Activated CD4-positive, alpha-beta T cell treated with anti-CD3 and anti-CD28 coated beads, Interleukin-2, amount 50 U/mL, for 4 hours (primary cell): ENCODE measurements around the gene FOXN1.

Source experiments
- DNase-seq, 2 experiments: peaks; one replicate each; pipeline ENCODE4 v3.0.0-alpha.2; 2020

The FOXN1 gene

DNA sequence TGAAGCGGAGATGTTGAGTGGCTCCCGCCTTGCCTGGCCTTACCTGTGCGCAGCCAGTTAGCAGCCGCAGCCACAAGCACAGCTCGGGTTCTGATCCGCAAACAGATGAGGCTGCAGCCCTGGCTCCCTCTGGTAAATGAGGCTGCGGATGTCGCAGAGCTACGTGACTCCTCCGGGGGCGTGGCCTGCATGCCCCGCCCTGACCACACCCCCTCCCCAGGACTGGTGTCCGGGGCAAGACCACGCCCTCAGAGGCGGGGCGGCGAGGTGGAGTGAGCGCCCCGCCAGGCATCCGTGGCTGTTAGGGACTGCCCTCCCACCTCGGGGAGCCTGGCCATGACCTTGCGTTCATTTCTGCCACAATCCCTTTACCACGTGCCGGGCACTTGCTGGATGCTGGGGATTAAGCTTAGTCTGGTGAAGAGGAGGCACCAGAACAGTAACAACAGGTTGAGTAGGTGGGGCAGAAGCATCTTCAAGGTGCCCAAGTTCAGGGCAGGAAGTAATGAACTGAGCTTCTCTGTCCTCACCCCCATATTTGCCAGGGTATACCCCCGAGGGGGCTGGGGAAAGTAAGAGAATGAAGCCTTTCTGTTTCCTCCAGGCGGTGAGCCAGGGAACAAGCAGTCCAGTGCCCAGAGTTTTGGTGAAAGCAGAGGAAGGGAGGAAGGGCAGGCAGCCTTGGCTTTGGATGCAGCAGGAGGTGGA, 70.8 kb downstream of the FOXN1 start, which contains the start of gene ALDOC:
Gene ALDOC (minus strand): TSS at position 138 of the 708 bp plus-strand sequence. CDS start 1,363 bp downstream, outside the sequence.
- DNase-seq: peak; percentile 96 to 97

DNA sequence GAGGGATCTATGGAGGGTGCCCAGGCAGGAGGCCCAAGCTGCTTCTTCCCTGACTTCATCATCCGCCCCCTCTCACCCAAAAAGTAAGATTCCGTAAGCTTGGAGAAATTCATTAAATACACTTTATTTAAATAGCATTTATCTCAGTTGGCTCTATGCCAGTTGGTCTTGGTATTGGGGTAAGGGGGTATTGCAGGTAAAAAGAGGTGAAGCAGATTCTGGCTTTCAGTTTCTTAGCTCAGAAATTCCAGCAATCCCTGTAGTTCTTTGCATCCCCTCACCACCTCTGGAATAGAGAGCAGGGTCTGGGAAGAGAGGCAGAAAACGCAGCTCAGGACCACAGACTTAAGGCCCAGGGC, 71.3 kb downstream of the FOXN1 start:
- no peak for DNase-seq

DNA sequence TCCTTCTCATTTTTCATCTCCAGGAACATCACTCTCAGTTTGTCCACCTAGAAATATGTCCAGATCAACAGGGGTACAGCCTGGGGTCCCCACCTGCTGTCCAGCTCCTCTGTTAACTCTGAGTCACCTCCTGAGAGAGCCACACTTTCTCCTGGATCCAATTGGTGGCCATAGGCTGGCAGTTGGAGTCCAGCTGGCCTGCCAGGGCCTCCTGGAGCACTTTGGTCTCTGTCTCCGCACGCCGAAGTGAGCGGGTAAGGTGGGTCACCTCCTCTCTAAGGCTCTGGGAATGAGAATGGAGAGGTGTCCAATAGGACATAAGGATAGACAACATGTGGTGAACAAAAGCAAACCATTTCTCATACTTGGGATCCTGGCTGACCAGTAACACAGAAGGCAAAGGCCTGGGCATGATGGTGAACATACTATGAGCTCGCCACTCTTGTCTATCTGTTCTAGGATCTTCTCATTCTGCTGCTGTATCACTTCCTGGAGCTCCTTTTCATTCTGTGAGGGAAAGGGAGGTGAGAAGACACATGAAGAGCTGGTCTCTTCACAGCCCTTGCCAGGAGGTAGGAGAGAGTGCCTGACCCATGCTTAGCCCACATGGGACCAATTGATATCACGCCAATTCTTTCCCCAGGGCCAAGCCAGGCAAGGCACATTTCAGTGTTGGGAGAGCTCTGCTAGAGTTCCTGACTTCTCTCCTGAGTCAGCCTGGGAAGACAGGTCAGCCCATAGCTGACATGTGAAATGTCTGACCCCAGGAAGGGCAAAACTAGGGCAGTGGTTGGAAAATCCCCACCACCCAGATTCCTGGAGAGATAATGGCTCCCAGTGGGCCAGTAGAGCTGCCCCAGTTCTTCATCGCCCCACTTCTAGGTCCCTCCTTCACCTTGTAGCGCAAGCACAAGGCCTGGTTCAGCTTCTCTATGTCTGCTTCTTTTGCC, 72.4 kb downstream of the FOXN1 start:
- DNase-seq: no peak

GRCh38 chr17:28579526-28579925, 73.4 kb downstream of the FOXN1 start:
- no peak for DNase-seq

- DNase-seq: no peak
Observed at GRCh38 chr17:28580959-28581358, 74.8 kb downstream of the FOXN1 start.

DNA sequence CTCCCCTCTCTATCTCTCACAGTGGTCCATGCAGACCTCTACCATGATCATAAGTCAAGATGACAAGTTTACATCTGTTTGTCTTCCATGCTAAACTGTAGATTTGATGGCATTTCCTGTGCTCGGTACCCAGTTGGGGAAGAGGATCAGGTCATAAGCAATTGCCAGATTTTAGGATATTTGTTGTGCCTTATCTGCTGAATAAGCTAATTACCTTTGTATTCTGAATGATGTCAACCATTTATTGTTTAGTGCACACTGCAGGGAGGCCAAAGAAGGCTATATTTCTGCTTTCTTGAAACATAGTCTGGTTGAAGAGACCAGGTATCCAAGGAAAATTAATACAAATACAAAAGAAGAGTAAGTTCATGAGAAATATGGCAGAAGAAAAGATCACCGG, 76.4 kb downstream of the FOXN1 start:
- DNase-seq: no peak

- DNase-seq: no peak
Observed at GRCh38 chr17:28584434-28584833, 78.3 kb downstream of the FOXN1 start.

DNA sequence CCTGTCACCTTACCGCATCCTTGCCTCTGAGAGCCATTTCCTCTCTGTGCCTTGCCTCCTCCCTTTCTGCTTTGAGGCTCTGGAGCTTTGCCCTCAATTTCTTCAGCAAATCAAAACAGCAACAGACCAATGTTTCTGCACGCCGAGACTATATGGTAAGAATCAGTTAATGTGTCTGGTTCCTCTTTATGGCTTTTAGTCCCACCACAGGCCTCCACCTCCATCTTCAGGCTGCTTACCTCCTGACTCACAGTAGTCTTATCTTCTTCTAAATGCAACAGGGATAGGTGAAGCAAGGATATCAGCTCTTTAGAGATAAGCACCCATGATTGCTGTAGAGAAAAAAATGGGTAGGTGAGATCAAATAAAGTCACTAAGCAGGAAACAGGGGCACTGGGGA, 79.7 kb downstream of the FOXN1 start:
- no peak for DNase-seq
